ENCODE results near the gene CCDC157. TPM values are rescaled to one million over a fixed set of nuclear protein-coding genes. Genes with fewer than 3 reads are reported as not detected.

The CCDC157 gene
- total RNA-seq, 2 experiments from 2014 or later = 3.3 to 3.4 TPM

GRCh38 chr22:30405731-30406130 is 48.9 kb downstream of the CCDC157 start:
- ChIA-PET POLR2A (interaction anchor here (1.0 to 1.4 kb wide), 3 partner anchors 10 to 19 kb away, joined by 3 to 4 read pairs (median 3); no protein-coding TSS in a partner anchor), CTCF (ENCODE audit: unreplicated experiment) (no interaction called here)
- intact Hi-C loops (cut with micrococcal nuclease; ENCODE audit: unreplicated experiment) = no loop called here
- no peaks in the 10 kb centered on the region for H3K9me3 ChIP-seq (ENCODE audit: low read length)
- no peaks in the 10 kb centered on the region for H3K4me1 ChIP-seq (ENCODE audit: insufficient read depth, low read length, poor library complexity, severe bottlenecking)
- H3K27ac ChIP-seq (ENCODE audit: low read depth, low read length, poor library complexity, severe bottlenecking) = no peak overlapping the region
- H4K20me1 ChIP-seq (ENCODE audit: insufficient read depth, low read length) = no peaks in the 10 kb centered on the region
- no peaks in the 10 kb centered on the region for H3K79me2 ChIP-seq (ENCODE audit: insufficient read depth, low read depth, low read length)
- H2AFZ ChIP-seq (ENCODE audit: low read length) = no peak overlapping the region
- no peak overlapping the region for H3K4me3 ChIP-seq (ENCODE audit: low read depth, low read length, poor library complexity, severe bottlenecking)
- no peaks in the 10 kb centered on the region for H3K36me3 ChIP-seq (ENCODE audit: insufficient read depth, low read length)
- BruUV-seq (replicated peaks) = no TSS peak
- no peak for TF ChIP-seq CTCF (conservative IDR thresholded peaks at IDR 0.05; ENCODE audit: low read length)
- no peak for TF ChIP-seq EZH2phosphoT487 (IDR thresholded peaks at IDR 0.05; ENCODE audit: borderline replicate concordance, low read depth, low read length)
- no peaks in the 10 kb centered on the region for H3K9me2 ChIP-seq (ENCODE audit: insufficient read depth, low read length)
- DNase-seq (ENCODE audit: low spot score) = no peak
- no peak overlapping the region for H3K4me2 ChIP-seq (ENCODE audit: low read length)

- Histone ChIP-seq H4K20me1 (ENCODE audit: insufficient read depth, low read length) (no peaks in the 10 kb centered on the region), H3K36me3 (ENCODE audit: insufficient read depth, low read length) (no peaks in the 10 kb centered on the region), H3K27ac (ENCODE audit: low read depth, low read length, poor library complexity, severe bottlenecking) (no peak overlapping the region), H3K79me2 (ENCODE audit: insufficient read depth, low read depth, low read length) (no peaks in the 10 kb centered on the region), H3K4me1 (ENCODE audit: insufficient read depth, low read length, poor library complexity, severe bottlenecking) (no peaks in the 10 kb centered on the region), H2AFZ (ENCODE audit: low read length) (no peak overlapping the region), H3K4me3 (ENCODE audit: low read depth, low read length, poor library complexity, severe bottlenecking) (no peak overlapping the region), H3K4me2 (ENCODE audit: low read length) (no peak overlapping the region), H3K9me3 (ENCODE audit: low read length) (no peaks in the 10 kb centered on the region), H3K9me2 (ENCODE audit: insufficient read depth, low read length) (no peaks in the 10 kb centered on the region)
- POLR2A ChIA-PET = interaction anchor here (1.4 kb wide), 2 partner anchors 11 to 15 kb away, joined by 3 to 4 read pairs; no protein-coding TSS in a partner anchor
- no peak for TF ChIP-seq EZH2phosphoT487 (IDR thresholded peaks at IDR 0.05; ENCODE audit: borderline replicate concordance, low read depth, low read length)
- TF ChIP-seq CTCF (conservative IDR thresholded peaks at IDR 0.05; ENCODE audit: low read length) = no peak
- no TSS peak for BruUV-seq (replicated peaks)
- no peak for DNase-seq (ENCODE audit: low spot score)
- intact Hi-C loops (cut with micrococcal nuclease; ENCODE audit: unreplicated experiment) = no loop called here
- CTCF ChIA-PET (ENCODE audit: unreplicated experiment) = no interaction called here
Observed at GRCh38 chr22:30406400-30406799, 49.6 kb downstream of the CCDC157 start.

- TF ChIP-seq EZH2phosphoT487 (IDR thresholded peaks at IDR 0.05; ENCODE audit: borderline replicate concordance, low read depth, low read length) = no peak
- TF ChIP-seq CTCF (conservative IDR thresholded peaks at IDR 0.05; ENCODE audit: low read length) = no peak
- Histone ChIP-seq H3K27ac (ENCODE audit: low read depth, low read length, poor library complexity, severe bottlenecking) (no peak overlapping the region), H3K4me3 (ENCODE audit: low read depth, low read length, poor library complexity, severe bottlenecking) (no peak overlapping the region), H3K4me1 (ENCODE audit: insufficient read depth, low read length, poor library complexity, severe bottlenecking) (no peaks in the 10 kb centered on the region), H3K36me3 (ENCODE audit: insufficient read depth, low read length) (no peaks in the 10 kb centered on the region), H2AFZ (ENCODE audit: low read length) (no peak overlapping the region), H4K20me1 (ENCODE audit: insufficient read depth, low read length) (no peaks in the 10 kb centered on the region), H3K9me3 (ENCODE audit: low read length) (no peaks in the 10 kb centered on the region), H3K4me2 (ENCODE audit: low read length) (no peak overlapping the region), H3K9me2 (ENCODE audit: insufficient read depth, low read length) (no peaks in the 10 kb centered on the region), H3K79me2 (ENCODE audit: insufficient read depth, low read depth, low read length) (no peaks in the 10 kb centered on the region)
- BruUV-seq (replicated peaks) = no TSS peak
- ChIA-PET CTCF (ENCODE audit: unreplicated experiment) (no interaction called here), POLR2A (interaction anchor here (0.6 kb wide), 1 partner anchor 25 kb away, joined by 3 read pairs; no protein-coding TSS in a partner anchor)
- no peak for DNase-seq (ENCODE audit: low spot score)
- intact Hi-C loops (cut with micrococcal nuclease; ENCODE audit: unreplicated experiment) = no loop called here
Observed at GRCh38 chr22:30408388-30409102, 51.7 kb downstream of the CCDC157 start.

Measured in OCI-LY7 (cell line).